HT1080 (cell line): ENCODE measurements around the gene MIPEP. TPM values are rescaled to one million over a fixed set of nuclear protein-coding genes. Genes with fewer than 3 reads are reported as not detected.

Experiments used
- DNase-seq: peaks from one replicate; pipeline ENCODE4 v3.0.0-alpha.2; 2015; ENCODE audit warnings: low read depth
- total RNA-seq: library from RNA; depleted of rRNA; stranded (reverse); fragments of >200 nt; shearing (Covaris generic); gene quantifications from 2 replicates; pipeline ENCODE4 v1.2.3, GENCODE V29; 2014

MIPEP gene
- total RNA-seq, 1 experiment from 2014 or later = 16.0 TPM

GRCh38 chr13:23749288-23749873, 139.8 kb downstream of the MIPEP start:
- DNase-seq = no peak

DNA sequence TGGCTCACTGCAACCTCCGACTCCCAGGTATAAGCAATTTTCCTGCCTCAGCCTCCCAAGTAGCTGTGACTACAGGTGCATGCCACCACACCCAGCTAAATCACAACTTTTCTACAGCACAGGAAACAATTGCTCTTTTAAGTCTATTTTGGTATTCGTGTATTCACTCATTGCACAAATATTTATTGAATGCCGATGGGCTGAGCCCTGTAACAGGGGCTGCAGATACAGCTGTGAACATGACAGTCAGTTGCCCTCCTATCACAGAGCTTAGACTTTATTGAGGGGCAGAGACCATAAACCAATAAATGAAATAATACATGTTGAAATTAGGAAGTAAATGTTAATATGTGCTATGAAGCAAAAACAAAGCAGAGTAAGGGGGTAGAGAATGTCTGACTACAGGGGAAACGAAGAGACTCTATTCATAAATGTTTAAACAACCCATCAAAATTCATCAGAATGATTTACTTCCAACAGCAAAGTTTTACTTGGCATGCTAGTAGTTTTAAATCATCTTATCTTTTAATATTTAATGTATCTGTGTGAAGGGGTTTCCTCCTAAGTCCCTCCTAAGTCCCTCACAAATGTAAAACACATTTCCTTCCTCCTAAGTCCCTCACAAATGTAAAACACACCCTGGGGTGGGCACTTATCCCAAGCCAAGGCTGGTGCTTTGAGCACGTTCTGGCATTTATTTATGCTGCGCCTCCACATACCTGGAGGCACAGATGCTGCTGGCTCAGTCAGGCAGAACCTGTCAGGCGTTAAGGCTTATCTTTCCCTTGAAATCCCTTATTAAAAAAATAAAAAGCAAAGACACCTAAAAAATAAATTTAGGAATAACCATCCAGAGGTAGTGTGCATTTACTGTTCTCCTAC, 140.8 kb downstream of the MIPEP start:
- DNase-seq = peak; percentile 41

DNA sequence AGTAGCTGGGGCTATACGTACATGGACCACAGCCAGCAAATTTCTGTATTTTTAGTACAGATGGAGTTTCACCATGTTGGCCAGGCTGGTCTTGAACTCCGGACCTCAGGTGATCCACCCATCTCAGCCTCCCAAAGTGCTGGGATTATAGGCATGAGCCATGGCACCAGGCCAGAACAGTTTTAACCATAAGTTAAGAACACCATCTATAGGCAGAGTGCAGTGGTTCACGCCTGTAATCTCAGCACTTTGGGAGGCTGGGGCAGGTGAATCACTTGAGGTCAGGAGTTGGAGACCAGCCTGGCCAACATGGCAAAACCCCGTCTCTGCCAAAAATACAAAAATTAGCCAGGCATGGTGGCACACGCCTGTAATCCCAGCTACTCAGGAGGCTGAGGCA, 143.1 kb downstream of the MIPEP start:
- peak; percentile 26 for DNase-seq

DNA sequence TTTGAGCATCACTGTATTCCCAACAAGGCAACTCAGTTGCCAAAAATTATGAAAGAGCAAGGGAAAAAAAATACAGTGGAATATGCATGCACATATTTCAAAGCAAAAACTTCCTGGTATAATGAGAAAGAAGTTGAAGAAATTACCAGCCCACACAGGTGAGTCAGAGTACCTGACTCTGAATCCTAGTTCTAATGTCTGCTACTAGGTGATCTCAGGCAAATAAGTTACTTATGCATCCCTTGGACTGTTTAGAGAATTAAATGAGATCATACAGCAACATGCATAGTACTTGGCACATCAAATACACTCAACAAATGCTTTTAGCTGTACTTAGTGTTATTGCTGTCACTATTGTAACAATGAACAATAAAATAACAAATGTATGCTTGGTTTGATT, 144.9 kb downstream of the MIPEP start:
- no peak for DNase-seq

GRCh38 chr13:23743278-23744076, 145.7 kb downstream of the MIPEP start:
- DNase-seq = no peak

DNA sequence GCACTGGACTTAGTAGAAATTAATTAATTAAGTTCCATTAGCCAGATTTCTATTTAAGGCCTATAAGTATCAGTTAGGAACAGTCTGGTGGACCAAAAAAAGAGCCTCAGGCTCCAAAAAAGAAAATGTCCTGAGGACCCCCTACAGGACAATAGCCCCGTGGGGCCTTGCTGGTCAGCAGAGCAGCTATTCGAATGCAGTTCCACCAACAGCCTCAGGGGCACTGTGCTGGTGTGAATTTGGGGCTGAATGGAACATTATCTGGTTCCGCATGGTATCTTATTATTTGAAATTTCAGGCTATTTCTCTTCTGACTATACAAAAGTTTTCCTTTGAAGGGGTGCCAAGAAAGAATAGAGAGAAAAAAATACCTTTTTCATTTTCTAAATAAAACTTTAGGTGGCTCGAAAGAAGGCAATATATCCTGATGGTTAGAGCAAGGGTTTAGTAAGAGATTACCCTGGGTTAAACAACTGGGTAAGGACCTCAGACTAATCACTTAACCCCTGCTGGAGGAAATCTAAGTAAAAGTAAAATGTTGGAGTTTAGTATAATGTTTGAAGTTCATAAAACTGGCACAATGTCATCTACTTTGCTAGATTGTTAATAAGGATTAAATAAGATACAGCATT, 147.2 kb downstream of the MIPEP start:
- DNase-seq = no peak

DNA sequence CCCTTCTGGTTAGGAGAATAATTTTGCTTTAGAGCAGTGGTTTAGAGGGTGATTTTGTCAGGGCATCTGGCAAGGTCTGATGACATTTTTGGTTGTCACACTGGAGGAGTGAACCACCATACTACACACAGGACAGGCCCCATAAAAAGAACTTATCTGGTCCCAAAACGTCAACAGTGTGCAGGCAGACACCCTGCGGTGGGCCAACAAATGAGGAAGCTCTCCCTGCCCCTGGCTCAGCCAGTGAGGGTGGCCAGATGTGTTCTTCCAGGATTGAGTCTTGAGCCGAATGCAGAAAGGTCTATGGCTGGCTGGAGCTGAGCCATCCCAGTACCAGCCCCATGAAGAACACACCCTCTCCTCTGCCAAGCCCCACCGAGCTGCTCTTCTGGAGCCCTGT, 149.2 kb downstream of the MIPEP start:
- no peak for DNase-seq

DNA sequence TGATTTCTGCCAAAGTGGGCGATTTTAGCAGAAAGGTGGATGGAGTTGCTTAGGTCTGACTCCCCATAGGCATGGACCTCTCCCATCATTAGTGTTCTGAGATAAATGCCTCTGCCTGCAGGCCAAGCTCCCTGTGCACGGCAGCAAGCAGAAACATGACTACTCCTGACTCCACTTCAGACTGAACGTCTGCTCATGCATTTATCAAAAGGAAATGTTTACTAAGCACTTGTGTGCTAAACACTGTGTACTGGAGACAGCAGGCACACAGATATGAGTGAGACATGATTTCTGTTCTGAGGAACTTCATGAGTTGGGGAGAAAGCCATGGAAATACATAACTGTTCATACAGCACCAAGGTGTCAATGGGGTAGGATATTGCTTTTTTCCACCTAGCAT, 149.6 kb downstream of the MIPEP start:
- DNase-seq = no peak

DNA sequence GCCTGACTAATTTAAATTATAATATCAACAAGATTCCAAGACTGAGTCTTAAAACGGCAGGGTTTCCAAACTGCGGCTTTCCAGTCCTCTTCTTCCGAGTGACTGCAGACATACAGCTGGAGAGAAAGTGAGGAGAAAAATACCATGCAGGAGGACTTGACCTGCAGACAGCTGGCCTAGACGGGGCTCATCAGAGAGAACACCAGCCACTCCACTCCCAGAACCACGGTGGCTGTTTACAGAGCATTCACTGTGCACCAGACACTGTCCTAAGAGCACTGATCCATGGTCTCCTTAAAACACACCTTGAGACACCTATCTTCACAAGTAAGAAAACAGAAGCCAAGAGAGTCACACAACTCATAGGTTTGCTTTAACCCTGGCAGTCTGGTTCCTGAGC, 152.7 kb downstream of the MIPEP start:
- DNase-seq = no peak

GRCh38 chr13:23735329-23735728, 153.9 kb downstream of the MIPEP start:
- DNase-seq = no peak

DNA sequence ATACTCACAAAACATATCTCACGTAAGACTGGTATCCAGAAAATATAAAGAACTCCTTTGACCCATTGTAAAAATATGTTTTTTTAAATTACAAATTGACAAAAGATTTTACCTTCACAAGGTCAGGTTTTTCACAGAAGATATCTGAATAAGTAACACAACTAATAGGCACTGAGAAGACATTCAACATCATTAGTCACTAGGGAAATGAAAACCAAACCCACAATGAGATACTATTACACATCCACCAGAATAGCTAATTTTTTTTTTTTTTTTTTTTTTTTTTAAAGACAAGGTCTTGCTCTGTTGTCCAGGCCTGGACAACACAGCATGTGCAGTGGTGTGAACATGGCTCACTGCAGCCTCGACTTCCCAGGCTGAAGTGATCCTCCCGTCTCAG, 157.5 kb downstream of the MIPEP start:
- DNase-seq = peak; percentile 35

DNA sequence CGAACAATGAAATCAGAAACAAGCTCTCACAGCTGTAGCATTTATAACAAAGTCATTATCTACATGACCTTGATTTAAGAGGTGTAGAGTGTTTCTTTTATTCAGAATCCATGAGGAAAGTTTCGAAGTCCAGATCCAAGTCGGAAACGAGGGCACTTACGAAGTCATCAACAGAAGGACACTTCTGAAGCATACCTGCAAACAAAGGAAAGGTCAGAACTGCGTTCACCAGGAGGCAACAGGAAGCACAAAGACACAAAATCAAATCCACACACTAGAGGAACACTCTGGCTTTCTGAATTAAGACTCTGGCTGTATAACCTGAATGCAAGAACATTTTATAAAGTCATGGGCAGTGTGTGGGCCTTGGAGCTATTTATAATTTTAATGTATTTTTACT, 158.9 kb downstream of the MIPEP start:
- DNase-seq = no peak

GRCh38 chr13:23729531-23729930, 159.7 kb downstream of the MIPEP start:
- DNase-seq = no peak

GRCh38 chr13:23728807-23729206, 160.4 kb downstream of the MIPEP start:
- no peak for DNase-seq

GRCh38 chr13:23725922-23726321, 163.3 kb downstream of the MIPEP start:
- DNase-seq = no peak

GRCh38 chr13:23724196-23724970, 164.8 kb downstream of the MIPEP start:
- peak; percentile 75 for DNase-seq

DNA sequence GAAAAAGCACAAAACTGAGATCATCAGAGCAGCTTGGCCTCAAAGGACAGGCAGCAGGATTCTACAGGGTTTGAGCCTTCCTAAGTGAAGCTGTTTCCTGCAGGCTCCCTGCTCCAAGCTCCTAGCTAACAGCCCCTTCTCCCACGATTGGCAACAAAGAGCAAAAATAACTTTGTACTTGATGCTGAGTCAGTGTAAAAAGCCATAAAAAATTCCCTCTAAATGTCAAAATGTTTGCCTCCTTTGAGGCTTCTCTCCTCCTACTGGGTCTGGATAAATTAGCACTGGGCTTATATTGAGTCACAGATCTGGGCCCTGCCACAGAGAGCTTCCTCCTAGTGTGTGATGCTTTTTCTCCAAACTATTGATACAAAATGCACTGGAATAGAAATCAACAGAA, 165.7 kb downstream of the MIPEP start:
- DNase-seq = peak; percentile 60

DNA sequence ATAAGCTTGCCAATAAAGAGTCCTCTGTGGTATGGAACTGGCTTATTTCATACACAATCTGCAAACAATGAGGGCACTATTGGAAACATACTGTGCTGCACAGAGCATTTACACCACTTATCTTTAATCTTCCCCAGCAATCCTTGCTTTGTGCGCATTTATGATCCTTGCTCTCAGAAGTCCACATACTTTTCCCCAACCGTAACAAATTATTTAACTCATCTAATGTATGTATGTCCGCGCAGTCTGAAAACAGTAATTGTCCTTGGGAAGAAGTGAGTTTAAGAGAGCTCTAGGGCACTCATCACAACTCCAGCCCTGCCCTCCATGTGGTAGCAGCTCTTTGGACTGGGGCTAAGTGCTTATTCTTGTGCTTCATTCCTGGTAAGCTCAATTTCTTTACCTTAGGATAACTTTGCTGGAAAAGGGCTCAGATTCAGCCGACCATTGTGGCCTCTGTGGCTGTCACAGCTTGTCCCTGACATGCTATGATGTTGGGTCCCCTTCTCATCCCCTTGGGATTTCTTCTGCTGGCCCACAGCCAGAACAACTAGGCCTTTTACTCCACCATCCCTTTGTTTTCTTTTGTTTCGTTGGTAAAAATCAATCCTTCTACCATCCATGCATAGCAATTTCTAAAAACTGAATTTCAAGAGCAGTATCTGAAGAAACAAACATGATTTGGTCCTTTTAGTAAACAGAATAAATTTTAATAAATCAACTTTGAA, 166.3 kb downstream of the MIPEP start:
- no peak for DNase-seq

DNA sequence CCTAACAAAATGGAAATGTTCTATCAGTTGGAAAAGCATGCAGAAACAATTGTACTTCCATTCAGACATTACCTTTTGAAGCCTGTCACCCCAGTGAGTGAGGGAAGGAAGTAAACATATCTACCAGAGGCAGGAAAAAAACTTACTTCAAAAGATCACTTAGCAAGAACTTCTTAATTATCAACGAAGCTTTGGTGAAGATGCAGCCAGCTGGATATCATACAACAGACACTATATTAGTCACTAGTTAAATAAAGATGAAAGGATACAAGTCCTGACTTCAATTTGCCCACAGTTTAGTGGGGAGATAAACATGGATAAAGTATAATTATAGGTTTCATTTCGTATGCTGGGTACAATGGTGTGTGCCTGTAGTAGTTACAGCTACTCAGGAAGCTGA, 170.2 kb downstream of the MIPEP start:
- no peak for DNase-seq

GRCh38 chr13:23716401-23716800, 172.8 kb downstream of the MIPEP start:
- DNase-seq = no peak
